HG03060 (cell line): ENCODE data around the gene NRARP.

Experiments used
- ATAC-seq: cut with Tn5 transposase; IDR thresholded peaks from one replicate; pipeline ENCODE4 v1.9.1; 2021; ENCODE audit warnings: low read depth, moderate number of reproducible peaks; ENCODE audit not compliant: unreplicated experiment

Gene NRARP

DNA sequence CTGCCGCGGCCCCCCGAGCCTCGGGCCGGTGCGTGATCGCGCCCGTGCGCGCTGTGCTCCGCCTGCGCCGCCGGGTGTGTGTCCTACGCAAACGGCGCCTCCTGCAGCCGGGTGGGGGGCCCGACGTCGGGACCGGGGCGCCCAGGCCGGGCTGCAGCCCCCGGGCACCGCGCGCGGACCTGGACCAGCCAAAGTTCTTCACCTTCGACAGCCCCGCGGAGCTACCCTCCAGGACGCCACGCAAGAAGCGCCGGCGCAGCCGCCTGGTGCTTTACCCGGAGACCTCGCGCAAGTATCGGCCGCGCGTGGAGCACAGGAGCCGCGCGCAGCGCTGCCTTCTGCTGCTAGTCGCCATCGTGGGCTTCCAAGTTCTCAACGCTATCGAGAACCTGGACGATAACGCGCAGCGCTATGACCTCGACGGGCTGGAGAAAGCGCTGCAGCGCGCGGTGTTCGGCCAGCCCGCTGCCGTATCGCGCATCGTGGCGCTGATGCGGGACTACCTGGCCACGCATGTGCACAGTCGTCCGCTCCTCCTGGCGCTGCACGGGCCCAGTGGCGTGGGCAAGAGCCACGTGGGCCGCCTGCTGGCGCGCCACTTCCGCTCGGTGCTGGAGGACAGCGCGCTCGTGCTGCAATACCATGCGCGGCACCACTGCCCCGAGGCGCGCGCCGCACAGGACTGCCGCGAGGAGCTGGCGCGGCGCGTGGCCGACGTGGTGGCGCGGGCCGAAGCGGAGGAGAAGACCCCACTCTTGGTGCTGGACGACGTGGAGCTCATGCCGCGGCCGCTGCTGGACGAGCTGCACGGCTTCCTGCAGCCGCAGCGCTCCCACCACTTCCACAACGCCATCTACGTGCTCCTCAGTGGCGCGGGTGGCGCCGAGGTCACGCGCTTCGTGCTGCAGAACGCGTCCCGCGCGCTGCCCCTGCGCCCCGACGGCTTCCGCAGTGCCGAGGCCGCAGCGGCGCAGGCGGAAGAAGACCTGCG, 23.1 kb downstream of the NRARP start:
- ATAC-seq: no peak

DNA sequence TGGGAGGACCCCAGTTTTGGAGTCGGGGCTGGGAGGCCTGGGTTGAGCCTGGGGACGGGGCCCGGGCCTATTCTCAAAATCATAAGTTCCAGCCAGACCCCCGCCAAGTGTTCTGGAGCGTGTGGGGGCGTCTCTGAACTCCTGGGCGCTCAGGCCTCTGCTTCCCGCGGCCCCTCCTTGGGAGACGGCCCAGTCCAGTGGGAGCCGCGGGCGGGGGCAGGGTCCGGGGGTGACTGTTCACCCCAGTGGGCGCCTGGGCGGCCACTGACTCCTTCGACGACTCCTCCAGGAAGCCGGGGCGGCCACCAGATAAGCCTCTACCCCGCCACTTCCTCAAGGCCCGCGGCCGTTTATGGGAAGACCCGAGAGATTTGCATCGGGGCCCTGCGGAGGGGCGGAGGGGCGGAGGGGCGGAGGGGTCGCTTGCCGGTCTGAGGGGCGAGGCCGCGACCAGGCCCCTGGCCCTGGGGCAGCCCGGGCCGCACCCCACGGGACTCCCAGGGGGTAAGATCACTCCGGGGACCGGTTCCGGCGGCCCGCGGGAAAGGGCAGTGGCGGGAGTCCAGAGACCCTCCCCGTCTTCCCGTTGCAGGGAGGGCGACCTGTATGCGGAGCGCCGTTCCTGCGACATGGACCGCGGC, 23.9 kb downstream of the NRARP start:
- ATAC-seq: no peak

DNA sequence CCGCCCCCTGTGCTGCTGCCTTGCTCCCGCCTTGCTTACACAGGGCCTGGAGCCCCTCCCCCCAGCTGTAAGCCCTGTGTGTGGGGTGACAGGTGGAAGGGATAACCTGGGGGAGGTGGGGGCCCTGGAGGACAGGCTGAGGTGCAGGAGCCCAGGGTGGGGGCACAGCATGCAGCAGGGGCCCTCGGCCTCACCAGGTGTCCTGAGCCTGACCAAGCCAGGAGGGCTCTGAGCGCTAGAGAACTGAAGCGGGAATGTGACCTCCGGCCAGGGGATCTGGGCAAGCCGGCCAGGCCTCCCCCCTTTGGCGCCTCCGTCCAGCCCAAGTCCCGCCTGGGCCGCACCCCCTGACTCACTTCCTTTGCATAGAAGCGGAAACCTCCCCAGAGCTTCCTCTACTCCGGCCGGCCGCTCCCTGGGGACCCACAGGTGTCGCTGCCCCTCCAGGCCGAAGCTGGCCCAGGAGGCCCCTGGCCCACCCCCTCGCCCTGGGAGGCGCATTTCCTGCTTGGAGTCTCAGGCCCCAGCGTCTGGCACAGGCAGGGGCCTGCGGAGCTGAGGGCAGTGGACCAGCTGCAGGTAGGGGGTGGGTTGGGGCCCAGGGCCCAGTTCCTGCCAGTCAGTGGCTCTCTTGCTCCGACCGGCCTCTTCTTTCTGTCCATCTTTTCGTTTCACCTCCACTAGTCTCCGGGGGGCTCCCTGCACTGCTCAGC, 24.6 kb downstream of the NRARP start, which contains the start of gene TOR4A:
Gene TOR4A, plus strand, starts transcription at position 398 of the 713 bp plus-strand sequence. CDS start 964 bp downstream, outside the sequence.
- ATAC-seq: no peak

DNA sequence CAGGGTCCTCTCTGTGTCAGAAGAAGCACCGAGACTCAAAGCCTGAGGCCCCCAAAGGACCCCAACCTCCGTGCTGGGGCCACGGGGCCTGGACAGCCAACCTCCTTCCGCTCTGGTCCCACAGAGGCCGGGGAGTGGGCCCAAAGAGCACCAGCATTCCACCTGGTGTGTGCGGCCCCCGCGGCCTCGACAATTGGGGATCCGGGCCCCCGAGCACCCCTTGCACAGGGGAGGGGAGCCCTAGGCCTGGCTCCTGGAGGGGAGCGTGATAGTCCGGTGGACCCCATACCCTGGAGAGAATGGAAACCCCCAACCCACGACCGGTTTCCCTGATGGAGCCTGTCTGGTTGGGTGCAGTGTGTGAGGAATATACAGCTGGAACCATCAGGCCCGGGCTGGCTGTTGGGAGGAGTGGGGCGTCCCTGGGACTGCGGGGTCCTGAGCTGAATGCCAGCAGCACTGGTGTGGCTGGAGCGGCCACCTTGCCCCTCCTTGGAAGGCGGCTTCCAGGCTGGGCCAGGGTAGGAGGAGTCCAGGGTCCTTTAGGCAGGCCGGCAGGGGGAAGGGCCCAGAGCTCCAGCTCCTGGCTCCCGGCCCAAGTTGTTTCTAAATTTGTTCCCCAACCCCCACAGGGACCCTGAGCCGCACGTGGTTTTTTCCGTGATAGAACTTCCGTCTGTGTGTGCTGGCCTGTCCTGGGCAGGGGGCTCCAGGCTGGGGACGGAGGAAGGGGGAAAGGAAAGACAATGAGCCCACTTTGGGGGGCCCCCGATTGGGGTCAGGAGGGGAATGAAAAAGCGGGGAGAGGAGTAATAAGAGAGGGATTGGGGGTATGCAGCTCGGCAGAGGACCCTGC, 25.4 kb downstream of the NRARP start:
- no peak for ATAC-seq

DNA sequence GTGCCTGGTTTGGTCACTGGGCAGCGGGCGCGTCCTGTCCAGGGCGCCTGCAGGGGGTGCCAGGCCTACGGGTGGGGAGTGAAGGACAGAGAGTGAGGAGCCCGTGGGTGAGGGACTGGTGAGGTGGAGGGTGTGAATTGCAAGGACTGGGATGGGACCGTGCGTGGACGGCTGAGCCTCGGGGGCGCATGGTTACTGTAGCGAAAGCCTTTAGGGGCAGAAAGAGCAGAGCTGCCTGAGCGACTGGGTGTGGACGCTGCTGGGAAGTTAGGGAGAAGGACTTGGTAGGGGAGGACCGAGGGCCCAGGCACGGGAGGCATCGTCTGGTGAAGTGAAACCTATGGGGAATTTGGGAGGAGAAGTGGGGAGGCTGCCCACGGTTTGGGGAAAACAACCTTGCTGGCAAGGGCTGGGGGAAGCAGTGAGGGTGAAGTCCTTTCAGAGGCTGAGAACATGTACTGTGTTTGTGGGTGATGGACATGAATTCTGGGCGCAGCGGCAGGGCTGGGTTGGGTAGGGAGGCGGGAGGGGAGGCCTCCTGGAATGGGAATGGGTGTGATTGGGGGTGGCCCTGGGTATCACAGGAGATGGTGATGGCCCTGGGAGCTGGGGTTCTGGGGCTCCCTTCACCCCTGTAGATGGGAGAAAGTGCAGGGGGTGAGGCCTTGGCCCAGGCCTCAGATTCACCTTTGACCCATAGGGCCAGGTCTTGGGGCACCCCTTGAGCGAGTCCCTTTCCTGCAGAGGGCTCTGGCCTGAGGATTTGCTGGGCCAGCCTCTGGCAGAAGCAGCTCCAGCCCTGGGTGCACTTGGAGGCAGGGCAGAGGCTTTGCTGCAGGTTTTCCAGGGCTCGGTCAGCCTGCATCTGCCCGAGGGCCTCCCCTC, 26.2 kb downstream of the NRARP start:
- no peak for ATAC-seq

- ATAC-seq: no peak
Measured at GRCh38 chr9:137275203-137275587, 26.9 kb downstream of the NRARP start.

DNA sequence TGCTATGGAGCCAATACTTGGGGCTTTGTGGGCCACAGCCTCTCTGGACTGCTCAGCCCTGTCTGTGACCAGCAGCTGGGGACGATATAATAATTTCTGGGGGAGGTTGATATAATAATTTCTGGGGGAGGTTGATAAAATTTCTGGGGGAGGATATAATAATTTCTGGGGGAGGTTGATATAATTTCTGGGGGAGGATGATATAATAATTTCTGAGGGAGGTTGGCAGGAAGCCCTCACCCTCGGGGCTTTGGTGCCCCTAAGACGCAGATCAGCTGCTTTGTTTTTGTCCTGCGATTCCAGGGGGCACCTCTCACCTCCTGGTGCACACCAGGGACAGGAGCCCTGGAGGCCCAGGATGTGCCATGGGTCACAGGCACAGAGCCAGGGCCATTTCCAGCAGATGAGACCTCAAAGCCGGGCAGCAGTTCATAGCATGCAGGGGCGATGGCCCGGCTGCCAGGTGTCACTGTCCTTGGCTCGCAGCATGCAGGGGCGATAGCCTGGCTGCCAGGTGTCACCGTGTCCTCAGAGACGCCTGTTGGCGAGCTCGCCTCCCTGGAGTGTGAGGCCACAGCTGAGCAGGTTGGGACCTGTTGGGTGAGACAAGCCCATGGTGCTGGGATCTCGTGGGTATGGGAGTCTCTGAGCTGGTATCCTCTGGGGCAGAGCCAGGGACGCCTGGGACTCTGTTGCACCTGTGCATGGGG, 28.3 kb downstream of the NRARP start:
- no peak for ATAC-seq

DNA sequence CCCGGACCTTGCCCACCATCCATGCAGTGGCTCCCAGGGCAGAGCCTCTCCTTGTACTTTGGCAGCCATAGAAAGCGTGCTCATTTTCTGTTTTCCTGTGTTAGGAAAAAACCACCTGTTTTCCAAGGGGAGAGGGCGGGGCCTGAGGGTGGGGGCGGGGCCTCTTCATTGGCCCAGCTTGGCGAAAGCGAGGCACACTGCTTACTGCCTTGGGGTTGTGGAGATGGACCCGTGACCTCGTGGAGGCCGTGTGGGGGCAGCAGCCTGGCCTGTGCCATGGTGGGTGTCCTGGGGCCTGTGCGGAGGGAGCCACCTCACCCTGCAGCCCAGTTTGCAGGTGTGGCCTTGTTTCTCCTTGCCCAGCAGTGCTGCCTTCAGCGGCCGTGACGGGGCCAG, 29.0 kb downstream of the NRARP start:
- ATAC-seq: no peak

GRCh38 chr9:137272241-137273094, 29.6 kb downstream of the NRARP start:
- no peak for ATAC-seq

- no peak for ATAC-seq
Measured at GRCh38 chr9:137271696-137272076, 30.4 kb downstream of the NRARP start.

- ATAC-seq: no peak
Measured at GRCh38 chr9:137270929-137271695, 31.0 kb downstream of the NRARP start.

- no peak for ATAC-seq
Measured at GRCh38 chr9:137269231-137269772, 32.8 kb downstream of the NRARP start.

DNA sequence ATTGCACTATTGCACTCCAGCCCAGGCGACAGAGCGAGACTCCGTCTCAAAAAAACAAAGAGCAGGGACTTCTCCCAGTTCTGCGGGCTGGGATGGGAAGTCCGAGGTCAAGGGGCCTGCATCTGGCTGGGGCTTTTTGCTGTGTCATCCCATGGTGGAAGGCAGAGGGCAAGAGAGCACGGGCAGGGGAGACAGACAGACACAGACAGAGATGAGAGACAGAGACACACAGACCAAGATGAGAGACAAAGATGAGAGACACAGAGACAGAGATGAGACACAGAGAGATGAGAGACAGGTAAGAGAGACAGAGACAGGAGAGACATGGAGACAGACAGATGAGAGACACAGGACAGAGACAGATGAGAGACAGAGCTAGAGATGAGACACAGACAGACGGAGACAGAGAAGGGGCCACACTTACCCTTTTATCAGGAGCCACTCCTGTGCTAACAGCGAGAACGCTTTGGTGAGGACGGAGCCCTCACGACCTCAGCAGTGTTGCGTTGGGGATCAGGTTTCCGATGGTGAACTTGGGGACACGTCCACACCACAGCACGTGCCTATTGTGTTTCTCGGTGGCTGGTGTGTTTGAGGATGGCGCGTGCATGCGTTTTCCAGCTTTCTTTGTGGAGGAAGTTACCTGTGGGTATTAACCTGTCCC, 33.4 kb downstream of the NRARP start:
- ATAC-seq: no peak

DNA sequence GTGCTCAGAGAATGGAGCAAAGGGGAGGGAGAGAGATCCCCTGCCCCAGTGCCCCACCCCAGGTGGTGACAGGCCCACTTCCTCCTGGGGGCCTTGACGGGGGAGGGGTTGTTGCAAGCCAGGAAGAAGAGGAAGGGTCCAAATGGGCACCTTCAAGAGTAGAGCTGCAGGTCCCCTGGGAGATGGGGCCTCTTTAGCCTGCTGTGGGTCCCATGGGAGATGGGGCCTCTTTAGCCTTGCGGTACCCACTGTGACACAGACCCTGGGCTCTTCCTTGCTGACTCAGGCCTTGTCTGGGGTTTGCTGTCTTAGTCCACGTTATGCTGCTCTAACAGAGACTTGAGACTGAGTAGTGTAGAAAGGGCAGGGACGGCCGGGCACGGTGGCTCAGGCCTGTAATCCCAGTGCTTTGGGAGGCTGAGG, 34.1 kb downstream of the NRARP start:
- no peak for ATAC-seq

- ATAC-seq: no peak
Measured at GRCh38 chr9:137266585-137267453, 35.3 kb downstream of the NRARP start.
